Thyroid gland (tissue), 4 donors: ENCODE data around the gene IGFBP7. TPM values are rescaled to one million over a fixed set of nuclear protein-coding genes. Genes with fewer than 3 reads are reported as not detected.
"Not testable (repeated sequence)": the region's sequence is repeated elsewhere in the genome, so short reads cannot be mapped to it uniquely, and the experiment has no call there.

ENCODE experiments used
- DNase-seq, 2 donors: peaks; one replicate each; pipeline ENCODE4 v3.0.0-alpha.2; 2019
- H3K27ac ChIP-seq, 3 donors: fragments of 200-600 bp; sonication (generic); 1 replicate in 2 of 3; 2 replicates in 1 of 3; pipeline ENCODE4 v1.5.1; 2016 to 2019; ENCODE audit warnings: mild to moderate bottlenecking in 1 of 3, moderate library complexity in 1 of 3
- H3K27me3 ChIP-seq: fragments of 200-600 bp; sonication (generic); one replicate; pipeline ENCODE4 v1.5.1; 2019
- H3K36me3 ChIP-seq, 2 donors: fragments of 200-600 bp; sonication (generic); one replicate each; pipeline ENCODE4 v1.5.1; 2016 to 2019
- H3K4me1 ChIP-seq, 2 donors: fragments of 200-600 bp; sonication (generic); one replicate each; pipeline ENCODE4 v1.5.1; 2017 to 2019
- H3K4me3 ChIP-seq, 3 donors: fragments of 200-600 bp; sonication (generic); replicated peaks in 1 of 3; 1 replicate in 2 of 3; 2 replicates in 1 of 3; pipeline ENCODE4 v1.5.1; 2016; ENCODE audit warnings: mild to moderate bottlenecking in 1 of 3
- H3K9me3 ChIP-seq: fragments of 200-600 bp; sonication (generic); one replicate; pipeline ENCODE4 v1.5.1; 2017
- POLR2A ChIP-seq, 2 donors: fragments of 450-650 bp; IDR thresholded peaks; one replicate each; pipeline ENCODE4 v1.6.1; 2017; ENCODE audit warnings: antibody characterized with exemption in 2 of 2, mild to moderate bottlenecking in 2 of 2, moderate library complexity in 1 of 2
- WGBS, 2 donors: methylation state at CpG; one replicate each; pipeline ENCODE4 v1.1.5; 2017; 5-methylcytosine and 5-hydroxymethylcytosine counted together
- intact Hi-C: fragments of 100-400 bp; cut with DNase I; formaldehyde crosslinking; loops from one replicate; pipeline ENCODE4 v1.15.1; 2023
- total RNA-seq, 4 donors: library from RNA; depleted of rRNA; stranded (reverse); fragments of >200 nt; gene quantifications; one replicate each; pipeline ENCODE4 v1.2.3, GENCODE V29; 2016
- TF ChIP-seq, protein P1 (sequence below), 6 experiments: fragments of 200-600 bp in 3 of 6; fragments of 450-650 bp in 3 of 6; sonication (generic) in 3 of 6; IDR thresholded peaks; one replicate each; pipeline ENCODE4 v1.5.1; 2016 to 2019; ENCODE audit warnings: antibody characterized with exemption in 6 of 6, mild to moderate bottlenecking in 2 of 6, inconsistent platforms in 1 of 6, moderate library complexity in 1 of 6

IGFBP7 gene
- total RNA-seq, 4 donors from 2014 or later: 660 to 2,581 (median 1,387) TPM

DNA sequence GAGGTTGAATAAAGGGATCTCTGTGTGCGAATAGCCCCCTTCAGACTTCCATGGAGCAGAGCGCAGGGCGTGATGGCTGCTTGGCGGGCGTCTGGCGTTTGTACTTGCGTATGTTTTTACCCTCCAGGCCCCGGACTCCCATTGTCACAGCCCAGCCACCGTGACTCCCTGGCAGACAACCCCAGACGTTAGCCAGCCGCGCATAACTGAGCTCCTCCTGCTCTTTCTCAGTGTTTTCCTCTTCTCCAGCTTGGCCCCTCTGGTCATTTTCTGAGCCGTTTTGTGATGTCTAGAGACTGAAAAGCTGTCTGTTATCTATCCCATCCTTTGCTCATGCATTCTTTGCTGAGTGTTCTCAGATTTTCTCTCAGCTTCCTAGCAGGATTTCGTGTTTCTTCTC lies 54.3 kb downstream of the IGFBP7 start:
- H3K36me3 ChIP-seq: no peaks in the 10 kb centered on the region
- intact Hi-C loops: no loop called here
- WGBS, 2 donors: 43 to 52% methylated on average over 14 of the region's 14 CpGs
- TF ChIP-seq, protein P1, sequence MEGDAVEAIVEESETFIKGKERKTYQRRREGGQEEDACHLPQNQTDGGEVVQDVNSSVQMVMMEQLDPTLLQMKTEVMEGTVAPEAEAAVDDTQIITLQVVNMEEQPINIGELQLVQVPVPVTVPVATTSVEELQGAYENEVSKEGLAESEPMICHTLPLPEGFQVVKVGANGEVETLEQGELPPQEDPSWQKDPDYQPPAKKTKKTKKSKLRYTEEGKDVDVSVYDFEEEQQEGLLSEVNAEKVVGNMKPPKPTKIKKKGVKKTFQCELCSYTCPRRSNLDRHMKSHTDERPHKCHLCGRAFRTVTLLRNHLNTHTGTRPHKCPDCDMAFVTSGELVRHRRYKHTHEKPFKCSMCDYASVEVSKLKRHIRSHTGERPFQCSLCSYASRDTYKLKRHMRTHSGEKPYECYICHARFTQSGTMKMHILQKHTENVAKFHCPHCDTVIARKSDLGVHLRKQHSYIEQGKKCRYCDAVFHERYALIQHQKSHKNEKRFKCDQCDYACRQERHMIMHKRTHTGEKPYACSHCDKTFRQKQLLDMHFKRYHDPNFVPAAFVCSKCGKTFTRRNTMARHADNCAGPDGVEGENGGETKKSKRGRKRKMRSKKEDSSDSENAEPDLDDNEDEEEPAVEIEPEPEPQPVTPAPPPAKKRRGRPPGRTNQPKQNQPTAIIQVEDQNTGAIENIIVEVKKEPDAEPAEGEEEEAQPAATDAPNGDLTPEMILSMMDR (IDR thresholded peaks at IDR 0.05): no peak
- no peak for TF ChIP-seq POLR2A (IDR thresholded peaks at IDR 0.05)
- H3K27ac ChIP-seq: peak overlapping the region; percentile 14 to 26 (median 19)
- no peaks in the 10 kb centered on the region for H3K27me3 ChIP-seq
- DNase-seq: peak in 1 of 2 donors; percentile 13
- peaks cover 0 to 21% of the 10 kb centered on the region in 2 donors for H3K4me1 ChIP-seq
- no peaks in the 10 kb centered on the region for H3K9me3 ChIP-seq
- H3K4me3 ChIP-seq: no peak overlapping the region

DNA sequence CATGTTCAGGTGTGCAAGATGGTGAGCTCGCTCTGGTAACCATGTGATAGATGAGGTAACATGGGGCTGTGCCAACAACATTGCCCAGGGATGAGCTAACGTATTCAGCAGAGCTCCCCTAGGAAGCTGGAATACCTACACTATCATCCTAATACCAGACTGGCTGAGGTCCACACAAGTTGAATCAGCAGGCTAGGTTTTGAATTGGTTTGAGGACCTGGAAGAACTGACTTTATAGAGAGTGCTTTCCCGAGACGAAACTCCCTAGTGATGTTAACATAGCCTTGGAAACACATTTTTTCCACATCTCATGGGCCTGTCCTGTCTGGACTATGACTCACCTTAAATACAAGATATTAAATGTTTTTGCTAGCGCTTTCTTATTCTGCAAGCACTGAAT lies 56.7 kb downstream of the IGFBP7 start:
- Histone ChIP-seq H3K27me3 (no peaks in the 10 kb centered on the region), H3K4me1 (peaks cover 0 to 31% of the 10 kb centered on the region in 2 donors), H3K4me3 (no peak overlapping the region), H3K27ac (no peak overlapping the region), H3K9me3 (no peaks in the 10 kb centered on the region), H3K36me3 (no peaks in the 10 kb centered on the region)
- no peak for TF ChIP-seq POLR2A (IDR thresholded peaks at IDR 0.05)
- TF ChIP-seq, protein P1 (IDR thresholded peaks at IDR 0.05): no peak
- 72 to 93% methylated on average over 4 to 5 of the region's 5 CpGs for WGBS, 2 donors
- intact Hi-C loops: no loop called here
- no peak for DNase-seq

DNA sequence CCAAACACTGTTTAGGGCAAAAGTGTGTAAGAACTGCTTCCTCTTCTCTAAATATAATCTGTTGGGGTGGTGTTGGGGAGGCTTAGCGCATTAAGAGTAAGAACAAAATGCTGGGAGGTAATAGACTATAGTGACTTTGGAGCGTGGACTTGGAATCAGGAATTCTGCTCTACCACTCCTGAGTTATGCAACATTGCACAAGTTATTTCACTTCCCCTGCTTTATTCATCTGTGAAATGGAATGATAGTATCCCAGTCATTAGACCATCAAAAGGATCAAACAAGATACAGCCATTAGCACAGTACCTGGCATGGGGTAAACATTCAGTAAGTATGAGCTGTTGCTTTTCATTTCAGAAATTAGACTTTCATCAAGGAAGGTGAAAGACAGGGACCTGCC lies 58.7 kb downstream of the IGFBP7 start:
- intact Hi-C loops: no loop called here
- Histone ChIP-seq H3K4me3 (no peak overlapping the region), H3K4me1 (peaks cover 0 to 17% of the 10 kb centered on the region in 2 donors), H3K36me3 (no peaks in the 10 kb centered on the region), H3K9me3 (no peaks in the 10 kb centered on the region), H3K27me3 (no peaks in the 10 kb centered on the region), H3K27ac (peak overlapping the region in 1 of 3 donors; percentile 31)
- TF ChIP-seq POLR2A (IDR thresholded peaks at IDR 0.05): no peak
- TF ChIP-seq, protein P1 (IDR thresholded peaks at IDR 0.05): no peak
- DNase-seq: no peak
- 89 to 94% methylated on average over 2 of the region's 2 CpGs for WGBS, 2 donors

DNA sequence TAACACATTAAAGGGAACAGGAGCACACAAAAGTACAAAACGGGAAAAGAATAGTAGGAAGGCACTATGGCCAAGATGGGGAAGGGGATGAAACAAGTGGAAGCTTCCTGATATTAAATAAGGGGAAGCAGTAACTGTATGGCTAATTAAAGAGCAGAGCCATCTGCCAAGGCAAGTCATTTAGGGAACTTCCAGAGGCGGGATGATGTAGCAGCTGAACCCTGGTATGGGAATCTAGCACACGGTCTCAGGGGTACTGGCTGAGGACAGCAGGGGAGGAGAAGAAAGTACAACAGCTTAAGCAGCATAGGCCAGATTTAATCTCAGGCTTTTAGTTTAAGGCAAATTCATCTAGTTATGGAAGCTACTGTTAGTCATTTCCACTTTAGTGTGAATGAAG lies 59.1 kb downstream of the IGFBP7 start:
- Histone ChIP-seq H3K27me3 (no peaks in the 10 kb centered on the region), H3K9me3 (no peaks in the 10 kb centered on the region), H3K27ac (no peak overlapping the region), H3K36me3 (no peaks in the 10 kb centered on the region), H3K4me1 (peaks cover 0 to 14% of the 10 kb centered on the region in 2 donors), H3K4me3 (no peak overlapping the region)
- TF ChIP-seq, protein P1 (IDR thresholded peaks at IDR 0.05): no peak
- TF ChIP-seq POLR2A (IDR thresholded peaks at IDR 0.05): no peak
- no peak for DNase-seq
- WGBS, 2 donors: 66 to 69% methylated on average over 3 of the region's 3 CpGs
- intact Hi-C loops: no loop called here

DNA sequence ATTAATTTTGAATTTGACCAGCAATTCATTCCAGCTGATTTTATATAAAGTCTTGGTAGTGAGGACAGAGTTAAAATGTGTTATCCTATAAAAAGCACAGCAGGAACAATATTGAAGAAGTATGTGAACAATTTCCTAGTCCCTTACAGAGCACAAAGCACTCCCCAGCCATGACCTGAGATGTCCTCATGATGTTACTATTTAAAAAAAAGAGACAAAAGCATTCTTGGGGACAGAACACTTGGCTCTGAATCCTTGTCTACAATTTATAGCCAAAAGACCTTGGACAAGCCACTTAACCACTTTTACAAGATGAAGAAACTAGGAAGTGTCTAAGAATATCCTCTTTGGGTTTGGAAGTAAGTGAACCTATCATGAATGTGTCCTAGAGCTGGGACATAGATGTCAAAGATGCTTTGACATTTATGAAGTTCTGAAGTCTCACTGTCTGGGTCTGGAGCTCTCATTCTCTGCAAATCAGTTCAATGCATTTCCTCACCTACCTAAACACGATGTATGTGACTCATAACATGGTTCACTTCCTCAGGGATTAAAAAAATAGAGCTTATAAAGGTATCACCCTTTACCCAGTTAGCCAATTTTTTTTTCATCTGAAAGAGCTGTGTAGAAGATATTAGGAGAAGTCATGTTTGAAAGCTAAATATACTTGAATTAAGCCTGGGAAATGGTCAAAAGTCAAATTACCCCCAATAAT lies 61.4 kb downstream of the IGFBP7 start:
- peaks cover 0 to 27% of the 10 kb centered on the region in 2 donors for H3K4me1 ChIP-seq
- DNase-seq: no peak
- H3K36me3 ChIP-seq: no peaks in the 10 kb centered on the region
- intact Hi-C loops: loop anchor here (10.0 kb wide), 1 partner anchor 106 kb away; no protein-coding TSS in a partner anchor
- H3K9me3 ChIP-seq: no peaks in the 10 kb centered on the region
- H3K27ac ChIP-seq: peak overlapping the region in 1 of 3 donors; percentile 29
- H3K27me3 ChIP-seq: no peaks in the 10 kb centered on the region
- TF ChIP-seq, protein P1 (IDR thresholded peaks at IDR 0.05): no peak
- no peak for TF ChIP-seq POLR2A (IDR thresholded peaks at IDR 0.05)
- WGBS, 2 donors: 33 to 50% methylated on average over 1 of the region's 1 CpG
- no peak overlapping the region for H3K4me3 ChIP-seq

DNA sequence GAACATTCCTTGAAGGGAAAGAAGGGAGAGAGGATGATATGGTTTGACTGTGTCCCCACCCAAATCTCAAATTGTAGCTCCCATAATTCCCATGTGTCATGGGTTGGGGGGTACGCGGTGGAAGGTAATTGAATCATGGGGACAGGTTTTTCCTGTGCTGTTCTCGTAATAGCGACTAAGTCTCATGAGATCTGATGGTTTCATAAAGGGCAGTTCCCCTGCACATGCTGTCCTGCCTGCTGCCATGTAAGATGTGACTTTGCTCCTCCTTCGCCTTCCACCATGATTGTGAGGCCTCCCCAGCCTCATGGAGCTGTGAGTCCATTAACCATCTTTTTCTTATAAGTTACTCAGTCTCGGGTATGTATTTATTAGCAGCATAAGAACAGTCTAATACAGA lies 63.1 kb downstream of the IGFBP7 start:
- 96 to 98% methylated on average over 6 of the region's 6 CpGs for WGBS, 2 donors
- H3K36me3 ChIP-seq, H3K27ac ChIP-seq, H3K27me3 ChIP-seq, DNase-seq, H3K4me3 ChIP-seq, H3K9me3 ChIP-seq: not testable (repeated sequence)
- peaks cover 0 to 35% of the 10 kb centered on the region in 2 donors for H3K4me1 ChIP-seq
- intact Hi-C loops: loop anchor here (10.0 kb wide), 1 partner anchor 108 kb away; no protein-coding TSS in a partner anchor
